Esophagus mucosa (tissue), 1 donor: Measurements from ENCODE around the gene FGFR3. TPM values are rescaled to one million over a fixed set of nuclear protein-coding genes. Genes with fewer than 3 reads are reported as not detected.
"Not testable (repeated sequence)": the region's sequence is repeated elsewhere in the genome, so short reads cannot be mapped to it uniquely, and the experiment has no call there.

Experiments used
- ATAC-seq: fragments of 200-7000 bp; cut with Tn5 transposase; one replicate; pipeline ENCODE4 v1.9.1; 2020
- total RNA-seq: library from RNA; stranded (reverse); gene quantifications from one replicate; pipeline ENCODE4 v1.2.4, GENCODE V29; 2023
- donor health status: DM: yes; HTN: yes; CAD: no.

The FGFR3 gene
- total RNA-seq, 1 donor from 2014 or later = 150 TPM

GRCh38 chr4:1819816-1820215, 26.7 kb downstream of the FGFR3 start:
- ATAC-seq = no peak

GRCh38 chr4:1821679-1822567, 28.8 kb downstream of the FGFR3 start:
- ATAC-seq = no peak

- peak; percentile 21 for ATAC-seq
Observed at GRCh38 chr4:1822568-1823544, 29.8 kb downstream of the FGFR3 start.

GRCh38 chr4:1823545-1823932, 30.4 kb downstream of the FGFR3 start:
- no peak for ATAC-seq

- no peak for ATAC-seq
Observed at GRCh38 chr4:1824746-1825145, 31.7 kb downstream of the FGFR3 start.

- ATAC-seq = no peak
Observed at GRCh38 chr4:1825326-1825725, 32.2 kb downstream of the FGFR3 start.

GRCh38 chr4:1826531-1827350, 33.6 kb downstream of the FGFR3 start:
- no peak for ATAC-seq

- ATAC-seq = no peak
Observed at GRCh38 chr4:1830234-1830633, 37.1 kb downstream of the FGFR3 start.

- no peak for ATAC-seq
Observed at GRCh38 chr4:1830642-1831228, 37.6 kb downstream of the FGFR3 start.

GRCh38 chr4:1831331-1831730, 38.2 kb downstream of the FGFR3 start:
- ATAC-seq = no peak

- no peak for ATAC-seq
Observed at GRCh38 chr4:1832690-1833089, 39.6 kb downstream of the FGFR3 start.

- ATAC-seq = peak; percentile 8
Observed at GRCh38 chr4:1833307-1834046, 40.4 kb downstream of the FGFR3 start.

- ATAC-seq = peak; percentile 12
Observed at GRCh38 chr4:1834047-1834775, 41.1 kb downstream of the FGFR3 start.

- ATAC-seq = not testable (repeated sequence)
Observed at GRCh38 chr4:1835836-1836235, 42.7 kb downstream of the FGFR3 start.

- no peak for ATAC-seq
Observed at GRCh38 chr4:1836650-1837049, 43.6 kb downstream of the FGFR3 start.

GRCh38 chr4:1837069-1837468, 44.0 kb downstream of the FGFR3 start:
- no peak for ATAC-seq

GRCh38 chr4:1839282-1839681, 46.2 kb downstream of the FGFR3 start:
- ATAC-seq = peak; percentile 92

GRCh38 chr4:1841201-1841886, 48.3 kb downstream of the FGFR3 start:
- ATAC-seq = no peak

GRCh38 chr4:1841887-1842210, 48.8 kb downstream of the FGFR3 start:
- ATAC-seq = no peak

- ATAC-seq = no peak
Observed at GRCh38 chr4:1842339-1842895, 49.3 kb downstream of the FGFR3 start.
